ENCODE results near the gene SASS6. TPM values are rescaled to one million over a fixed set of nuclear protein-coding genes. Genes with fewer than 3 reads are reported as not detected.

The SASS6 gene
- total RNA-seq, 1 donor from 2014 or later = 3.0 TPM

DNA sequence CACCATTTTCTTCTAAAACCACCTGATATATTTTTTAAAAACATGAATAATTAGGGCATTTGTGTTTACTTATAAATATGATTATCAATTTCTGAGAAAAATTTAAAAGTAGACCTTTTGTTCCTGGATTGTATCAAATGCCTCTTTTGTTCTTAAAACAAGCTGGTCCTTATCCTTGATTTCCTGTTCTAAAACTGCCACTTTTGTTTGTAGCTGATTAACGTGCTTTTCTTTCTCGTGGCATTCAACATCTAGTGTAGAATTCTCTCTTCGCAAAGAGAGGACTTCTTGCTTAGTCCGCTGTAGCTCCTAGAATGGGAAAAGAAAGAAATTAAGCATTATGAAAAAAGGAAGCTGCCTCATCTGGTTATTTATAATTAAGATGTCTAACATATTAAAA lies 25.0 kb downstream of the SASS6 start:
- no peak for DNase-seq (ENCODE audit: low read depth, low spot score)

GRCh38 chr1:100101564-100101963 lies 31.2 kb downstream of the SASS6 start:
- no peak for DNase-seq (ENCODE audit: low read depth, low spot score)

GRCh38 chr1:100100202-100100601 lies 32.5 kb downstream of the SASS6 start:
- no peak for DNase-seq (ENCODE audit: low read depth, low spot score)

DNA sequence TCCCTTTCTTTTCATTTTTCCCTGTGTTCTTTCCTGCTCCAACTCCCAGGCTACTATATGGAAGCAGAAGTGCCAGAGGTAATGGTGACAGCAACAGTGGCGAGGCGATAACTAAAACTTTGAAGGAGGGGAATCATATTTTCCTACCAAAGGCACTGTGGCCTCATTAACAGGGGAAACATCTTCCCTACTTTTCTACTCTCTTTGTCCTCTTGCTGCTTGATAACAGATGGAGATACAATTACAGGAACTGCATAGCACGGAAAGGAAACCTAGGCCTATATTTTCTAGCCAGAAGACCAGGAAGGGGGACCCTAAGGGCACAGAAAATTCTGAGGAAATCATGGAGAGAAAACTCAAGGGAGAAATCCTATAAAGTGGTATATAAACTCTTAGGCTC lies 42.3 kb downstream of the SASS6 start:
- DNase-seq (ENCODE audit: low read depth, low spot score) = peak; percentile 8

DNA sequence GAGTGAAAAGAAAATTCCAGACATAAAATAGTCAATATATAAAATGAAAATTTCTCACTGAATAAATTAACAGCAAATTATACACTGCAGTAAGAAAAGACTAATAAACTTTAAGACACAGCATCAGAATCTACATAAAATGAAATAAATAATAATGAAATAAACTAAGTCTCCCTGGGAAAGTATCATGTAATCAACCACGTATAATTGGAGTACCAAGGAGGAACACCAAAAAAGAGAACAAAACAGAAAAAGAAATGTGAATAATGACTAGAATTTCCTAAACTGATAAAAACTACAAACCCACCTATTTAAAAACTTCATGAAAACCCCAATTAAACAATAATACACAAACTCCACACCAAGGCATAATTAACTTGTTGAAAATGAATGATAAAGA lies 43.6 kb downstream of the SASS6 start:
- no peak for DNase-seq (ENCODE audit: low read depth, low spot score)

DNA sequence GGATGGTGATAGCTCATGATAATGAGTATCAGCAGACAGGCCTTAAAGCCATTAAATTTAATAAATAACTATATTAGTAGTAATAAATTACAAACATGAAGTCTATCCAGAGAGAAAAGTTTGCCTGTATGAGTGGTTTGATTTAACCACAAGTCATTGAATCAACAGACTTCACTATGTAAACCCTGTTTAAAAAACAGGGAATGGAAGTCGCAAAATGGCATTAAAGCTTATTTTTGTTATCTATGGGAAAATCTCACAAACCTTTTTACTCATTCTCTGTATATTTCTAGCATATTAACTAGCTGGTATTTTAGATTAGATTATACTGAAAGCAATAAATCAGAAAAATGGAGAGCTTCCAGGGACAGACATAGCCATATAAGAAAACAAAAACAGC lies 45.3 kb downstream of the SASS6 start:
- DNase-seq (ENCODE audit: low read depth, low spot score) = no peak

DNA sequence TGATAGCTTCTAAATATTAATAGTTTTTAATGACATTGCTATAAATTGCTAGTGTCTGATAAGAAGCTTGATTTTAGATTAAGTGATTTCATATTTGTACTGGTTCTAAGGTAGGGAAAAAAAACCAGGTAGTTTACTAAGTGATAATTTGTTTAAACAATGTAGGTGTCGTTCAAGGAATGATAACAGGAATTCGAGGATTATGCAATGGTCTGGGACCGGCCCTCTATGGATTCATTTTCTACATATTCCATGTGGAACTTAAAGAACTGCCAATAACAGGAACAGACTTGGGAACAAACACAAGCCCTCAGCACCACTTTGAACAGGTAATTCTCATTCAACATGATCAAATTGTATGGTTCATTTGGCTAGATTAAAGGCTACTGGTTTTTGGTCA lies 52.4 kb downstream of the SASS6 start:
- DNase-seq (ENCODE audit: low read depth, low spot score) = no peak

- peak; percentile 62 for DNase-seq (ENCODE audit: low read depth, low spot score)
These were observed 55.2 kb downstream of the SASS6 start for GRCh38 chr1:100077531-100077930.

DNA sequence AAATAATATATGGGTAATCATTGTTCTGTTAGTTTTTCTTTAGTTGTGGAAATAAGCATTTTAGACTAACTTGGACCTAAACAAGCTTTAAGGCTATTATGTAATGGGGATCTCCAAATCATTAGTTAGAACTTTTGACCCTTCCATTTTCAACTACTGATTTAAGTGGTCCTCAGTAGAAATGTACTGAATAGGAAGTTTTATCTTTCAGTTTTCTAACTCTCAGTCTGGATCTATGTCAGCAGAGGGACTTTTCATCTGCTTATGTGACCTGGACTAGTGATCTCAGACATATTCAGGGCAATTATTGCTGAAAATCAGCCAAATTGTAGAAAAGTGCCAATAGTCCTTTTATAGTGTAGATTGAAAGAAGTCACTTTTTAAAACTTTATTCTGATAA lies 56.0 kb downstream of the SASS6 start:
- no peak for DNase-seq (ENCODE audit: low read depth, low spot score)

GRCh38 chr1:100076319-100076718 lies 56.4 kb downstream of the SASS6 start:
- DNase-seq (ENCODE audit: low read depth, low spot score) = no peak

- no peak for DNase-seq (ENCODE audit: low read depth, low spot score)
These were observed 57.0 kb downstream of the SASS6 start for GRCh38 chr1:100075773-100076172.

GRCh38 chr1:100074604-100075395 lies 57.9 kb downstream of the SASS6 start:
- DNase-seq (ENCODE audit: low read depth, low spot score) = no peak

DNA sequence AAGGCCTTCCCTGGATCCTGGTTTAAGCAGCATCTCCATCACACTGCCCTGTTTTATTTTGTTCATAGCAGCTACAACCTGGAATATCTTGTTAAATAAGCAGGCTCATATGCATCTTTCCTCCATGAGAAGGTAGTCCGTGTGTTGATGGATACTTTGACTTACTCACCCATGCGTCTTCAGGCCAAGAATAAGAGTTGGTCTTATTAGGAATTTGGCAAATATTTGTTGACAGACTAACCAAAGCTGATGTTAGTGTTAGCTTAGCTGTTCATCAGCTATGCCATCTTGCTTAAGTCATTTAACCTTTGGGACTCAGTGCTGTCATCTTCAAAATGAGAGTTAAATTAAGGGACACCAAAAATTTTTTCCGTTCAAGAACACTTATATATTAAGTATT lies 59.2 kb downstream of the SASS6 start:
- no peak for DNase-seq (ENCODE audit: low read depth, low spot score)

GRCh38 chr1:100070201-100070939 lies 62.4 kb downstream of the SASS6 start:
- no peak for DNase-seq (ENCODE audit: low read depth, low spot score)

GRCh38 chr1:100065969-100066227 lies 66.8 kb downstream of the SASS6 start:
- DNase-seq (ENCODE audit: low read depth, low spot score) = no peak

GRCh38 chr1:100065183-100065968 lies 67.4 kb downstream of the SASS6 start:
- DNase-seq (ENCODE audit: low read depth, low spot score) = no peak

DNA sequence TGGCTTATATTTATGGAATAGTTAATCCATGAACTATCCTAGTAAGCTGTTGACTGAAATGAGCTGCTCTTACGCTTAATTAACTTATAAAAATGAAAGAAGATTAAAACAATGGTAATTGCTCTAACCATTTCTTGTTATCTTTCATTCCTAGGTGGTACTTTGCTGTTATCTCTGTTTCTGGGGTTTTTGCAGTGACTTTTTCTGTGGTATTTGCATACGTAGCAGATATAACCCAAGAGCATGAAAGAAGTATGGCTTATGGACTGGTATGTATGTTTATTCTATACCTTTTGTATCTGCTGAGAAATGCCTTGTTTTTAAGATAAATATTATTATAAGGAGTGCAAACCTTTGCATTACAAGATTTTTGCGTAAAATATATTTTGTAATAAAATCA lies 71.0 kb downstream of the SASS6 start:
- DNase-seq (ENCODE audit: low read depth, low spot score) = no peak

GRCh38 chr1:100053727-100054126 lies 79.0 kb downstream of the SASS6 start:
- DNase-seq (ENCODE audit: low read depth, low spot score) = no peak

GRCh38 chr1:100053119-100053518 lies 79.6 kb downstream of the SASS6 start:
- no peak for DNase-seq (ENCODE audit: low read depth, low spot score)

DNA sequence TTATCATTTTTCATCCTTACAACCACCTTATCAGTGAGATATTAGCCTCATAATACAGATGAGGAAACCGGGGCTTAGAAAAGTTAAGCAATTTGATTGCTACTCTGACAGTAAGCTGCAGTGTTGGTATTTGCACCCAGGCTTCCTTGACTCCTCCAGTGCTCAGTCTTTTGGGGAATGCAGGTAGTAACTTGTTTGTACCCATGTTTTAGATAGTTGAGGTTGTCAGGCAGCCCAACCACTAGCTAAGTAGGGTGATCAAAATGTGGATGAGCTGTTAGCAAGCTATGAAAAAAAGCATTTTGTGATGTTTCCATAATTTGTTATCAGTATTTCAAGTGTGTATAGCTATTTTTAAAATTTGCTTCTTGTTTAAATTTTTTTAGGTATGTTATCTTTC lies 80.8 kb downstream of the SASS6 start:
- DNase-seq (ENCODE audit: low read depth, low spot score) = no peak

DNA sequence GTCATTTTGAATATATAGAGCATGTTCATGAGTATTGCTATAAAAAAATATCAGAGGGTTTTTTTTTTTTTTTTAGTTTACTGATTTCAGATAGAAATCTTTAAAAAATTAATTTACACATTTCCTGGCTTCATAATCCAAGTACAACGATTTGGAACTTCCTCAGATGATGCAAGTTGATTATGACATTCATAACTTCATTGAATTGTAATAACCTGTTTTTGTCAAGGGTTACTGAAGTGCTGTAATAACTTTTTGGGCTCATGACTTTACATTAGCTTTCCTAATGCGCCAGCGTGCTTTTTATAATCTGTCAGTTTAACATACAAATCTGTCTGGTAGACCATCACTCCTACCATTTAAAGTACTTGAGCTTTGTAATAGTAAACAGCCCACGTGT lies 81.3 kb downstream of the SASS6 start:
- no peak for DNase-seq (ENCODE audit: low read depth, low spot score)

- no peak for DNase-seq (ENCODE audit: low read depth, low spot score)
These were observed 82.6 kb downstream of the SASS6 start for GRCh38 chr1:100050139-100050538.

Measured in pulmonary artery endothelial cell (primary cell).